SK-N-SH (cell line): ENCODE results near the gene ADRA2A. TPM values are rescaled to one million over a fixed set of nuclear protein-coding genes. Genes with fewer than 3 reads are reported as not detected.

Experiments
- CTCF ChIA-PET: fragments of 300-600, 350-600 bp; formaldehyde crosslinking; extraction: SDS; loops from one replicate; lab custom pipeline; 2021; lab: Yijun Ruan, JAX
- POLR2A ChIA-PET: fragments of 350-600 bp; sonication (Branson Sonifier 250); formaldehyde crosslinking; extraction: SDS; loops from one replicate; lab custom pipeline; 2020; ENCODE audit warnings: antibody characterized with exemption, inconsistent platforms; lab: Yijun Ruan, JAX
- DNase-seq: peaks from one replicate; pipeline ENCODE4 v3.0.0; 2012
- H2AFZ ChIP-seq: fragments of 200-600 bp; sonication (generic); 2 replicates; pipeline ENCODE4 v1.8.1; 2016; ENCODE audit warnings: antibody characterized with exemption, mild to moderate bottlenecking, low read depth
- H3F3A ChIP-seq: fragments of 200-600 bp; sonication (generic); replicated peaks from 2 replicates; pipeline ENCODE3; 2016; ENCODE audit warnings: antibody characterized with exemption, mild to moderate bottlenecking; ENCODE audit not compliant: insufficient read depth
- H3K27ac ChIP-seq, 2 experiments: fragments of 200-500 bp in 1 of 2; fragments of 200-600 bp in 1 of 2; sonication (Bioruptor generic) in 1 of 2; sonication (generic), shearing (Covaris generic) in 1 of 2; 2 replicates each; pipeline versions ENCODE4 v1.5.1 to v1.6.1; 2014 to 2016; ENCODE audit warnings: low read depth in 2 of 2, inconsistent platforms in 1 of 2, low read length in 1 of 2, mild to moderate bottlenecking in 1 of 2, mixed read lengths in 1 of 2
- H3K27me3 ChIP-seq: fragments of 200-600 bp; sonication (generic), shearing (Covaris generic); 2 replicates; pipeline ENCODE4 v1.6.1; 2016; ENCODE audit warnings: mixed run types; ENCODE audit not compliant: insufficient read depth
- H3K36me3 ChIP-seq, 2 experiments: fragments of 200-500 bp in 1 of 2; fragments of 200-600 bp in 1 of 2; sonication (Bioruptor generic) in 1 of 2; sonication (generic) in 1 of 2; replicated peaks in 1 of 2; 2 replicates each; pipeline versions ENCODE3 to v1.5.1; 2014 to 2016; ENCODE audit warnings: low read length in 1 of 2, mild to moderate bottlenecking in 1 of 2; ENCODE audit not compliant: insufficient read depth in 2 of 2, control insufficient read depth in 1 of 2
- H3K4me1 ChIP-seq, 2 experiments: fragments of 200-500 bp in 1 of 2; fragments of 200-600 bp in 1 of 2; sonication (Bioruptor generic) in 1 of 2; sonication (generic), shearing (Covaris generic) in 1 of 2; 2 replicates each; pipeline versions ENCODE4 v1.5.1 to v1.6.1; 2014 to 2016; ENCODE audit warnings: low read depth in 1 of 2, low read length in 1 of 2, mixed run types in 1 of 2; ENCODE audit not compliant: insufficient read depth in 2 of 2, control insufficient read depth in 1 of 2
- H3K4me2 ChIP-seq: fragments of 200-600 bp; sonication (generic), shearing (Covaris generic); 2 replicates; pipeline ENCODE4 v1.6.1; 2017; ENCODE audit warnings: mixed run types
- H3K4me3 ChIP-seq, 2 experiments: fragments of 200-500 bp in 1 of 2; fragments of 200-600 bp in 1 of 2; sonication (Bioruptor generic) in 1 of 2; sonication (generic), shearing (Covaris generic) in 1 of 2; 2 replicates each; pipeline versions ENCODE4 v1.5.1 to v1.8.1; 2014 to 2016; ENCODE audit warnings: low read depth in 2 of 2, inconsistent platforms in 1 of 2, low read length in 1 of 2, mild to moderate bottlenecking in 1 of 2, mixed read lengths in 1 of 2, moderate library complexity in 1 of 2
- H3K79me2 ChIP-seq: fragments of 200-600 bp; sonication (generic); 2 replicates; pipeline ENCODE4 v1.8.1; 2017; ENCODE audit warnings: mild to moderate bottlenecking; ENCODE audit not compliant: insufficient read depth
- H3K9ac ChIP-seq: fragments of 200-600 bp; sonication (generic); 2 replicates; pipeline ENCODE4 v1.6.1; 2017; ENCODE audit warnings: mixed run types
- H3K9me2 ChIP-seq: fragments of 200-600 bp; sonication (generic); 2 replicates; pipeline ENCODE4 v1.6.1; 2017; ENCODE audit warnings: mixed run types
- H3K9me3 ChIP-seq: fragments of 200-600 bp; sonication (generic); 2 replicates; pipeline ENCODE4 v1.6.1; 2017; ENCODE audit warnings: mixed run types, mild to moderate bottlenecking, moderate library complexity
- H4K20me1 ChIP-seq: fragments of 200-600 bp; sonication (generic); 2 replicates; pipeline ENCODE4 v1.6.1; 2017; ENCODE audit warnings: mild to moderate bottlenecking, mixed run types; ENCODE audit not compliant: insufficient read depth
- EP300 ChIP-seq, 2 experiments: IDR thresholded peaks; 2 replicates each; pipeline versions ENCODE4 v1.4.0 to v1.6.1; 2012; ENCODE audit warnings: borderline replicate concordance in 1 of 2, low read depth in 1 of 2, low read length in 1 of 2
- FOXJ3 ChIP-seq: sonication (generic); formaldehyde crosslinking; IDR thresholded peaks from 2 replicates; pipeline ENCODE4 v1.5.1; 2020; ENCODE audit warnings: mild to moderate bottlenecking, missing genetic modification reagents
- FOXM1 ChIP-seq: IDR thresholded peaks from 2 replicates; pipeline ENCODE4 v1.4.0; 2012; ENCODE audit warnings: low read depth, mild to moderate bottlenecking
- GABPA ChIP-seq: IDR thresholded peaks from 2 replicates; pipeline ENCODE4 v1.4.0; 2012; ENCODE audit warnings: low read depth, mild to moderate bottlenecking
- MAX ChIP-seq: IDR thresholded peaks from 2 replicates; pipeline ENCODE4 v1.4.0; 2012; ENCODE audit warnings: low read depth
- MEF2A ChIP-seq: IDR thresholded peaks from 2 replicates; pipeline ENCODE4 v1.4.0; 2012; ENCODE audit warnings: low read depth, borderline replicate concordance
- MXI1 ChIP-seq: IDR thresholded peaks from 2 replicates; pipeline ENCODE4 v1.6.1; 2012; ENCODE audit warnings: mild to moderate bottlenecking, low read depth, low read length, improper control_type of control experiment
- NFIC ChIP-seq: IDR thresholded peaks from 2 replicates; pipeline ENCODE4 v1.4.0; 2012; ENCODE audit warnings: borderline replicate concordance
- NRF1 ChIP-seq: IDR thresholded peaks from 2 replicates; pipeline ENCODE4 v1.6.1; 2012; ENCODE audit warnings: low read depth, mild to moderate bottlenecking, low read length
- REST ChIP-seq: IDR thresholded peaks from 2 replicates; pipeline ENCODE4 v1.6.1; 2012; ENCODE audit warnings: mild to moderate bottlenecking, low read depth, low read length, moderate library complexity
- RFX5 ChIP-seq: IDR thresholded peaks from 2 replicates; pipeline ENCODE4 v1.6.1; 2012; ENCODE audit warnings: mild to moderate bottlenecking, improper control_type of control experiment, low read length
- RXRA ChIP-seq: IDR thresholded peaks from 2 replicates; pipeline ENCODE4 v1.4.0; 2012; ENCODE audit warnings: low read depth, mild to moderate bottlenecking, borderline replicate concordance
- SIN3A ChIP-seq: IDR thresholded peaks from 2 replicates; pipeline ENCODE4 v1.6.1; 2012; ENCODE audit warnings: low read depth, mild to moderate bottlenecking, low read length, moderate library complexity, borderline replicate concordance
- SMC3 ChIP-seq: IDR thresholded peaks from 2 replicates; pipeline ENCODE4 v1.6.1; 2012; ENCODE audit warnings: low read depth, low read length, improper control_type of control experiment
- USF2 ChIP-seq: fragments of 150-350 bp; IDR thresholded peaks from 2 replicates; pipeline ENCODE4 v1.6.1; 2017; ENCODE audit warnings: antibody characterized with exemption, low read length, low read depth, borderline replicate concordance
- YY1 ChIP-seq: IDR thresholded peaks from 2 replicates; pipeline ENCODE4 v1.4.0; 2012; ENCODE audit warnings: low read depth, mild to moderate bottlenecking
- WGBS: methylation state at CpG from one replicate; pipeline ENCODE4 v1.1.6; 2017; ENCODE audit warnings: low lambda C conversion rate; 5-methylcytosine and 5-hydroxymethylcytosine counted together
- polyA plus RNA-seq, 3 experiments: library from polyadenylated mRNA; depleted of rRNA; stranded (reverse); fragments of >200 nt; gene quantifications; 2 replicates each; pipeline ENCODE4 v1.2.3, GENCODE V29; 2012

The ADRA2A gene
- polyA plus RNA-seq, 1 of the 3 experiments (the other 2 are of a cell fraction), result 0.02 TPM

DNA sequence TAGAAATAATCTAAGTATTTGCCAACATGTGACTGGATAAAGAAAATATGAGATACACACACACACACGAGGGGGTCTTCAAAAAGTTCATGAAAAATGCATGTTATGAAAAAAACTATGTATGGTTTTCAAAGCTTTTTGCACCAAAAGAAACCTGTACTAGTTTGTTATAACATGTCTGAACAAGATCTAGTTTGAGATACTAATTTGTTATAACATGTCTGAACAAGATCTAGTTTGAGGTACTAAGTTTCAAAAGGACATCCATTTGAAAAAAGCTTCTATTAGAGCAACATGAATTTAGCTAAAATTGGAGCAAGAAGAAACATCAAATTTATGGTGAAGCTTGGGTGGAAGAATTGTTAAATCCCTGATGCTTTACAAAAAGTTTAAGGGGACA, 19.8 kb upstream of the ADRA2A start:
- H2AFZ ChIP-seq, result no peak overlapping the region
- no peaks in the 10 kb centered on the region for H3K4me1 ChIP-seq
- no peak overlapping the region for H3K4me3 ChIP-seq
- 0% methylated on average over 1 of the region's 1 CpG for WGBS
- TF ChIP-seq NRF1 (no peak), USF2 (no peak), NFIC (no peak), REST (no peak), YY1 (no peak), EP300 (IDR thresholded peaks at IDR 0.05; ENCODE audit: borderline replicate concordance in 1 of 2, low read depth in 1 of 2, low read length in 1 of 2) (no peak), FOXJ3 (CRISPR knock-in tag) (no peak), SMC3 (no peak)
- H4K20me1 ChIP-seq, result no peaks in the 10 kb centered on the region
- H3K27me3 ChIP-seq, result no peaks in the 10 kb centered on the region
- H3K36me3 ChIP-seq, result no peaks in the 10 kb centered on the region
- no peaks in the 10 kb centered on the region for H3K9me2 ChIP-seq
- H3F3A ChIP-seq, result no peaks in the 10 kb centered on the region
- H3K9ac ChIP-seq, result no peak overlapping the region
- peaks cover 5% of the 10 kb centered on the region; the same call in 1 of the 2 replicates for H3K9me3 ChIP-seq
- no peak overlapping the region for H3K27ac ChIP-seq
- POLR2A ChIA-PET, result no interaction called here
- no peak overlapping the region for H3K4me2 ChIP-seq
- no peak for DNase-seq
- H3K79me2 ChIP-seq, result no peaks in the 10 kb centered on the region
- CTCF ChIA-PET, result interaction anchor here (1.0 to 2.0 kb wide), 2 partner anchors 19 to 1080 kb away, joined by 3 to 13 read pairs; partner anchors contain the start of gene ADRA2A

DNA sequence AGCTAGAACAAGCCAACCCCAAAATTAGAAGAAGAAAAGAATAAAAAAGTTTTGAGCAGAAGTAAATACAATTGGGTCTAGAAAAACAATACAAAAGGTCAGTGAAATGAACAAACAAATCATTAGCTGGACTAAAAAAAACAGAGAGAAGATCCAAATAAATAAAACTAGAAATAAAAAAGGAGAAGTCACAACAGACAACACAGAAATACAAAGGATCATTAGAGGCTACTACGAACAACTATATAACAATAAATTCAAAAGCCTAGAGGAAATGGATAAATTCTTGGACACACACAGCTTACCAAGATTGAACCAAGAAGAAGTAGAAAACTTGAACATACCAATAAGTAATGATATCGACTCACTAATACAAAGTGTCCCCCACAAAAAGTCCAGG, 13.4 kb upstream of the ADRA2A start:
- POLR2A ChIA-PET, result no interaction called here
- no peak overlapping the region for H3K4me2 ChIP-seq
- H3K4me1 ChIP-seq, result no peaks in the 10 kb centered on the region
- WGBS, result 31% methylated on average over 2 of the region's 2 CpGs
- H3K9ac ChIP-seq, result no peak overlapping the region
- TF ChIP-seq RXRA (no peak), MEF2A (no peak), SMC3 (no peak), FOXM1 (no peak), SIN3A (no peak), MAX (no peak), REST (no peak), GABPA (no peak), MXI1 (no peak), RFX5 (no peak), EP300 (IDR thresholded peaks at IDR 0.05; ENCODE audit: borderline replicate concordance in 1 of 2, low read depth in 1 of 2, low read length in 1 of 2) (no peak)
- TF ChIP-seq, all 33 proteins: peak for 0
- Histone ChIP-seq H3K27me3 (no peaks in the 10 kb centered on the region), H3K4me3 (no peak overlapping the region), H3K27ac (no peak overlapping the region), H3K36me3 (no peaks in the 10 kb centered on the region), H3K9me3 (no peaks in the 10 kb centered on the region), H3K79me2 (no peaks in the 10 kb centered on the region), H3K9me2 (no peaks in the 10 kb centered on the region), H2AFZ (no peak overlapping the region), H3F3A (no peaks in the 10 kb centered on the region), H4K20me1 (no peaks in the 10 kb centered on the region)
- CTCF ChIA-PET, result interaction anchor here (1.0 to 6.4 kb wide), 2 partner anchors 9 to 13 kb away, joined by 3 to 37 read pairs; partner anchors contain the start of gene ADRA2A
- no peak for DNase-seq
